Heart left ventricle (tissue), 13 donors: Measurements from ENCODE around the gene NEK8.

Experiments used
- POLR2A ChIP-seq, 2 donors: fragments of 450-650 bp; IDR thresholded peaks; one replicate each; pipeline ENCODE4 v1.6.1; 2017; ENCODE audit warnings: antibody characterized with exemption in 2 of 2, mild to moderate bottlenecking in 2 of 2, moderate library complexity in 2 of 2
- TF ChIP-seq, protein P1 (sequence below), 12 donors: fragments of 200-600 bp; sonication (generic) in 4 of 12; IDR thresholded peaks; one replicate each; pipeline versions ENCODE4 v1.5.0 to v1.8.0; 2018 to 2022; ENCODE audit warnings: antibody characterized with exemption in 12 of 12, mild to moderate bottlenecking in 5 of 12
- donor health status: ischemic (EF 13 %, LVEDD 7.1; RV severe dilation, severe dysfunction).
- donor health status: DM: no; HTN: yes; CAD: no.
- donor health status: DM: no; HTN: no; CAD: no.
- donor health status: ischemic (EF 25% LVEDD 6.9; RV normal size, moderate dysfunction).
- donor health status: ischemic (EF 25% LVEDD 5.7; RV mildly dilated, moderate dysfunction).
- donor health status: ischemic (EF 35%, LVEDD 5.7; RV mildly dilated, moderate dysfunction).
- donor health status: nonischemic (EF 11% LVEDD 7.7; RV severe dilation, severe dysfunction).
- donor health status: DM: yes; HTN: yes; CAD: no.
- donor health status: PGD.
- donor health status: ischemic (EF 29% LVEDD 5.4; RV normal size, mild dysfunction).
- donor health status: nonischemic (EF 23%, LVEDD 6.1; RV moderate dilation, normal function).

DNA sequence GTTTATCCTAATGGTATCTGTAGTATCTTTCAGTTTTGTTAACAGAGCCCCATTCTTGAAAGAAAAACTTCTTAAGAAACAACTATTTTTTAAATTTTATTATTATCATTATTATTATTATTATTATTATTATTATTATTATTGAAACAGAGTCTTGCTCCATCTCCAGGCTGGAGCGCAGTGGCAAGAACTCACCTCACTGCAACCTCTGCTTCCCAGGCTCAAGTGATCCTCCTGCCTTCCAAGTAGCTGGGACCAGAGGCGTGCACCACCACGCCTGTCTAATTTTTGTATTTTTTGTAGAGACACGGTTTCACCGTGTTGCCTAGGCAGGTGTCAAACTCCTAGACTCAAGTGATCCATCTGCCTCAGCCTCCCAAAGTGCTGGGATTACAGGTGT, 43.2 kb upstream of the NEK8 start:
- TF ChIP-seq, protein P1, sequence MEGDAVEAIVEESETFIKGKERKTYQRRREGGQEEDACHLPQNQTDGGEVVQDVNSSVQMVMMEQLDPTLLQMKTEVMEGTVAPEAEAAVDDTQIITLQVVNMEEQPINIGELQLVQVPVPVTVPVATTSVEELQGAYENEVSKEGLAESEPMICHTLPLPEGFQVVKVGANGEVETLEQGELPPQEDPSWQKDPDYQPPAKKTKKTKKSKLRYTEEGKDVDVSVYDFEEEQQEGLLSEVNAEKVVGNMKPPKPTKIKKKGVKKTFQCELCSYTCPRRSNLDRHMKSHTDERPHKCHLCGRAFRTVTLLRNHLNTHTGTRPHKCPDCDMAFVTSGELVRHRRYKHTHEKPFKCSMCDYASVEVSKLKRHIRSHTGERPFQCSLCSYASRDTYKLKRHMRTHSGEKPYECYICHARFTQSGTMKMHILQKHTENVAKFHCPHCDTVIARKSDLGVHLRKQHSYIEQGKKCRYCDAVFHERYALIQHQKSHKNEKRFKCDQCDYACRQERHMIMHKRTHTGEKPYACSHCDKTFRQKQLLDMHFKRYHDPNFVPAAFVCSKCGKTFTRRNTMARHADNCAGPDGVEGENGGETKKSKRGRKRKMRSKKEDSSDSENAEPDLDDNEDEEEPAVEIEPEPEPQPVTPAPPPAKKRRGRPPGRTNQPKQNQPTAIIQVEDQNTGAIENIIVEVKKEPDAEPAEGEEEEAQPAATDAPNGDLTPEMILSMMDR (IDR thresholded peaks at IDR 0.05): no peak
- no peak for TF ChIP-seq POLR2A (IDR thresholded peaks at IDR 0.05)
